Measurements from ENCODE around the gene OR6S1. TPM values are rescaled to one million over a fixed set of nuclear protein-coding genes. Genes with fewer than 3 reads are reported as not detected.

OR6S1 gene
- total and polyA plus RNA-seq, 2 donors (not counting 3 experiments of a cell fraction or from before 2014, with no cell fraction given) = not detected

DNA sequence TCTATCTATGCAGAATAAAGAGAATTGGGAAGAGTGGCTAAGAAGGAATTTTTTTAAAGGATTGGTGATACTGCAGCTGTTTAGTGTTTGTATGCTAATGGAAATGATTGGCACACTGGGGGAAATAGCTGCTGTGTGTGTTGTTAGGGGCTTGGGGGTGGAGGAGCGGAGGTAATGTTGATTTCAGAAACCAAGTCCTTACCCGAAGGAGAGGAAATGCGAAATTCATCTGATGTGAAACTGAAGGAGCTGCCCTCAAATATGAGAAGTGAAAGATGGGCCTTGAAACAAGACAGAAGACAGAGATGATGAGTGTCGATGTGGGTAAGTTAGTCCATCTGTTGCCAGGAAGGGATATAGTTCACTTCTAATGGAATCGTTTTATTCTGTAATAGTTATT, 29.1 kb downstream of the OR6S1 start:
- Histone ChIP-seq H3K27ac (ENCODE audit: insufficient read depth, low read depth, low read length) (no peak overlapping the region), H3K9ac (replicated peaks; ENCODE audit: extremely low read depth, insufficient read depth, low read length) (no peak overlapping the region), H2AFZ (ENCODE audit: low read depth, low read length) (no peak overlapping the region), H4K20me1 (replicated peaks; ENCODE audit: control insufficient read depth, extremely low read depth, insufficient read depth, low read length) (no peaks in the 10 kb centered on the region), H3K79me2 (ENCODE audit: control insufficient read depth, insufficient read depth, low read length) (no peaks in the 10 kb centered on the region), H3K4me1 (ENCODE audit: control insufficient read depth, extremely low read depth, insufficient read depth, low read length) (peaks cover 11% of the 10 kb centered on the region), H3K4me3 (replicated peaks in 1 of 3; ENCODE audit: insufficient read depth in 1 of 3, low read depth in 1 of 3, low read length in 3 of 3) (no peak overlapping the region), H3K4me2 (ENCODE audit: insufficient read depth, low read length) (no peak overlapping the region), H3K9me1 (replicated peaks; ENCODE audit: control insufficient read depth, extremely low read depth, insufficient read depth, low read length) (no peaks in the 10 kb centered on the region), H3K27me3 (ENCODE audit: control insufficient read depth in 2 of 2, insufficient read depth in 2 of 2, low read length in 2 of 2) (peaks cover 3 to 6% of the 10 kb centered on the region in 2 experiments), H3K36me3 (ENCODE audit: control insufficient read depth in 2 of 2, extremely low read depth in 1 of 2, insufficient read depth in 2 of 2, low read length in 2 of 2) (no peaks in the 10 kb centered on the region), H3K9me3 (replicated peaks; ENCODE audit: control insufficient read depth, insufficient read depth, low read length) (no peaks in the 10 kb centered on the region)
- FAIRE-seq = no peak
- TF ChIP-seq, protein P1, sequence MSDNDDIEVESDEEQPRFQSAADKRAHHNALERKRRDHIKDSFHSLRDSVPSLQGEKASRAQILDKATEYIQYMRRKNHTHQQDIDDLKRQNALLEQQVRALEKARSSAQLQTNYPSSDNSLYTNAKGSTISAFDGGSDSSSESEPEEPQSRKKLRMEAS (IDR thresholded peaks at IDR 0.05; ENCODE audit: insufficient read depth, insufficient read length) = no peak
- no peak for TF ChIP-seq FOS (IDR thresholded peaks at IDR 0.05; ENCODE audit: borderline replicate concordance, insufficient read depth, low read length)
- no TSS peak for BruUV-seq (replicated peaks)
- ChIA-PET POLR2A (no interaction called here), CTCF (interaction anchor here (0.9 to 3.0 kb wide), 12 partner anchors 10 to 285 kb away, joined by 3 to 49 read pairs (median 8); partner anchors contain the start of genes ANG, APEX1, OSGEP and PARP2)
- DNase-seq (ENCODE audit: low read depth, low spot score) = no peak
- dilution Hi-C loops (cut with MboI; ENCODE audit: extremely low pct_ligation_motif_present, low sequenced_read_pairs) (no loop called here), intact Hi-C loops (cut with micrococcal nuclease) (loop anchor here (5.0 kb wide), 2 partner anchors 245 to 360 kb away; no protein-coding TSS in a partner anchor)

DNA sequence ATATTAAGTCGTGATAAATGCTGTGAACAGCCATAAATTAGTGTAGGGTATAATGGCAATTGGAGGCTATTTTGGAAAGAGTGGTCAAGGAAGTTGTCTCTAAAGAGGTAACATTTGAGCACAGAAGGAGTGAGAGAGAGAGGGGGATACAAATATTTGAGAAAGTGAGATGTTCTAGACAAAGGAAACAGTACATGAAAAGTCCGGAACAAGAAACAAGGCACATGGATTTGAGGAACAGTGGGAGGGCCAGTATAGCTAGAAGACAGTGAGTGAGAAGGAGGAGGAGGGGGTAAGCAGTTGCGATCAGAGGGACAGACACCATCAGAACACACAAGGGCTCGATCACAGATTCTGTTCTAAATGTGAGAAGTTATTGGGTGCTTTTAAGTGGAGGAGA, 30.2 kb downstream of the OR6S1 start:
- no peaks in the 10 kb centered on the region for H4K20me1 ChIP-seq (replicated peaks; ENCODE audit: control insufficient read depth, extremely low read depth, insufficient read depth, low read length)
- no peak overlapping the region for H2AFZ ChIP-seq (ENCODE audit: low read depth, low read length)
- peaks cover 3 to 6% of the 10 kb centered on the region in 2 experiments for H3K27me3 ChIP-seq (ENCODE audit: control insufficient read depth in 2 of 2, insufficient read depth in 2 of 2, low read length in 2 of 2)
- H3K27ac ChIP-seq (ENCODE audit: insufficient read depth, low read depth, low read length) = no peak overlapping the region
- H3K79me2 ChIP-seq (ENCODE audit: control insufficient read depth, insufficient read depth, low read length) = no peaks in the 10 kb centered on the region
- dilution Hi-C loops (cut with MboI; ENCODE audit: extremely low pct_ligation_motif_present, low sequenced_read_pairs) = no loop called here
- no peak for DNase-seq (ENCODE audit: low read depth, low spot score)
- H3K4me3 ChIP-seq (replicated peaks in 1 of 3; ENCODE audit: insufficient read depth in 1 of 3, low read depth in 1 of 3, low read length in 3 of 3) = no peak overlapping the region
- no peak overlapping the region for H3K9ac ChIP-seq (replicated peaks; ENCODE audit: extremely low read depth, insufficient read depth, low read length)
- FAIRE-seq = no peak
- TF ChIP-seq GATA2 (IDR thresholded peaks at IDR 0.05; ENCODE audit: insufficient read depth, insufficient read length, low read depth, low read length) = no peak
- TF ChIP-seq, protein P1 (IDR thresholded peaks at IDR 0.05; ENCODE audit: insufficient read depth, insufficient read length) = no peak
- TF ChIP-seq EZH2 (IDR thresholded peaks at IDR 0.05; ENCODE audit: borderline replicate concordance, low read depth, low read length, severe bottlenecking) = no peak
- no peak for TF ChIP-seq POLR2A (IDR thresholded peaks at IDR 0.05; ENCODE audit: low read depth, low read length)
- TF ChIP-seq MYC (IDR thresholded peaks at IDR 0.05; ENCODE audit: low read depth, low read length) = no peak
- TF ChIP-seq, protein P2, sequence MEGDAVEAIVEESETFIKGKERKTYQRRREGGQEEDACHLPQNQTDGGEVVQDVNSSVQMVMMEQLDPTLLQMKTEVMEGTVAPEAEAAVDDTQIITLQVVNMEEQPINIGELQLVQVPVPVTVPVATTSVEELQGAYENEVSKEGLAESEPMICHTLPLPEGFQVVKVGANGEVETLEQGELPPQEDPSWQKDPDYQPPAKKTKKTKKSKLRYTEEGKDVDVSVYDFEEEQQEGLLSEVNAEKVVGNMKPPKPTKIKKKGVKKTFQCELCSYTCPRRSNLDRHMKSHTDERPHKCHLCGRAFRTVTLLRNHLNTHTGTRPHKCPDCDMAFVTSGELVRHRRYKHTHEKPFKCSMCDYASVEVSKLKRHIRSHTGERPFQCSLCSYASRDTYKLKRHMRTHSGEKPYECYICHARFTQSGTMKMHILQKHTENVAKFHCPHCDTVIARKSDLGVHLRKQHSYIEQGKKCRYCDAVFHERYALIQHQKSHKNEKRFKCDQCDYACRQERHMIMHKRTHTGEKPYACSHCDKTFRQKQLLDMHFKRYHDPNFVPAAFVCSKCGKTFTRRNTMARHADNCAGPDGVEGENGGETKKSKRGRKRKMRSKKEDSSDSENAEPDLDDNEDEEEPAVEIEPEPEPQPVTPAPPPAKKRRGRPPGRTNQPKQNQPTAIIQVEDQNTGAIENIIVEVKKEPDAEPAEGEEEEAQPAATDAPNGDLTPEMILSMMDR (IDR thresholded peaks at IDR 0.05; ENCODE audit: extremely low read depth in 1 of 2, insufficient read depth in 1 of 2, low read depth in 1 of 2, low read length in 2 of 2) = no peak
- no peak for TF ChIP-seq FOS (IDR thresholded peaks at IDR 0.05; ENCODE audit: borderline replicate concordance, insufficient read depth, low read length)
- no peak for TF ChIP-seq POLR2AphosphoS5 (IDR thresholded peaks at IDR 0.05; ENCODE audit: insufficient read depth, low read depth, low read length)
- peaks cover 11% of the 10 kb centered on the region for H3K4me1 ChIP-seq (ENCODE audit: control insufficient read depth, extremely low read depth, insufficient read depth, low read length)
- no peaks in the 10 kb centered on the region for H3K9me3 ChIP-seq (replicated peaks; ENCODE audit: control insufficient read depth, insufficient read depth, low read length)
- H3K4me2 ChIP-seq (ENCODE audit: insufficient read depth, low read length) = no peak overlapping the region
- ChIA-PET CTCF (interaction anchor here (3.4 to 8.7 kb wide), 2 partner anchors 80 to 197 kb away, joined by 29 to 110 read pairs; partner anchors contain the start of gene TEP1), POLR2A (no interaction called here)
- no peaks in the 10 kb centered on the region for H3K36me3 ChIP-seq (ENCODE audit: control insufficient read depth in 2 of 2, extremely low read depth in 1 of 2, insufficient read depth in 2 of 2, low read length in 2 of 2)
- intact Hi-C loops (cut with micrococcal nuclease) = loop anchor here (5.0 kb wide), 2 partner anchors 246 to 361 kb away; no protein-coding TSS in a partner anchor
- BruUV-seq (replicated peaks) = no TSS peak
- H3K9me1 ChIP-seq (replicated peaks; ENCODE audit: control insufficient read depth, extremely low read depth, insufficient read depth, low read length) = no peaks in the 10 kb centered on the region
